Stimulated activated CD4-positive, alpha-beta T cell treated with anti-CD3 and anti-CD28 coated beads, Interleukin-1b, Interleukin-23, amount 100 ng/mL, for 24 hours (primary cell): ENCODE measurements around the gene MMS22L.

Experiments
- DNase-seq, 4 experiments: peaks; one replicate each; pipeline ENCODE4 v3.0.0-alpha.2; 2020; ENCODE audit warnings: low read depth in 4 of 4, low spot score in 1 of 4

Gene MMS22L

GRCh38 chr6:97094376-97094775, 188.6 kb downstream of the MMS22L start:
- DNase-seq: no peak

GRCh38 chr6:97092673-97093305, 190.2 kb downstream of the MMS22L start:
- DNase-seq: no peak
